Heart left ventricle (tissue), 13 donors: ENCODE data around the gene PRSS33.

ENCODE experiments used
- POLR2A ChIP-seq, 2 donors: fragments of 450-650 bp; IDR thresholded peaks; one replicate each; pipeline ENCODE4 v1.6.1; 2017; ENCODE audit warnings: antibody characterized with exemption in 2 of 2, mild to moderate bottlenecking in 2 of 2, moderate library complexity in 2 of 2
- TF ChIP-seq, protein P1 (sequence below), 12 donors: fragments of 200-600 bp; sonication (generic) in 4 of 12; IDR thresholded peaks; one replicate each; pipeline versions ENCODE4 v1.5.0 to v1.8.0; 2018 to 2022; ENCODE audit warnings: antibody characterized with exemption in 12 of 12, mild to moderate bottlenecking in 5 of 12
- donor health status: ischemic (EF 13 %, LVEDD 7.1; RV severe dilation, severe dysfunction).
- donor health status: DM: no; HTN: yes; CAD: no.
- donor health status: DM: no; HTN: no; CAD: no.
- donor health status: ischemic (EF 25% LVEDD 6.9; RV normal size, moderate dysfunction).
- donor health status: ischemic (EF 25% LVEDD 5.7; RV mildly dilated, moderate dysfunction).
- donor health status: ischemic (EF 35%, LVEDD 5.7; RV mildly dilated, moderate dysfunction).
- donor health status: nonischemic (EF 11% LVEDD 7.7; RV severe dilation, severe dysfunction).
- donor health status: DM: yes; HTN: yes; CAD: no.
- donor health status: PGD.
- donor health status: ischemic (EF 29% LVEDD 5.4; RV normal size, mild dysfunction).
- donor health status: nonischemic (EF 23%, LVEDD 6.1; RV moderate dilation, normal function).

GRCh38 chr16:2787961-2788360 is 601 bp upstream of the PRSS33 start:
- TF ChIP-seq, protein P1, sequence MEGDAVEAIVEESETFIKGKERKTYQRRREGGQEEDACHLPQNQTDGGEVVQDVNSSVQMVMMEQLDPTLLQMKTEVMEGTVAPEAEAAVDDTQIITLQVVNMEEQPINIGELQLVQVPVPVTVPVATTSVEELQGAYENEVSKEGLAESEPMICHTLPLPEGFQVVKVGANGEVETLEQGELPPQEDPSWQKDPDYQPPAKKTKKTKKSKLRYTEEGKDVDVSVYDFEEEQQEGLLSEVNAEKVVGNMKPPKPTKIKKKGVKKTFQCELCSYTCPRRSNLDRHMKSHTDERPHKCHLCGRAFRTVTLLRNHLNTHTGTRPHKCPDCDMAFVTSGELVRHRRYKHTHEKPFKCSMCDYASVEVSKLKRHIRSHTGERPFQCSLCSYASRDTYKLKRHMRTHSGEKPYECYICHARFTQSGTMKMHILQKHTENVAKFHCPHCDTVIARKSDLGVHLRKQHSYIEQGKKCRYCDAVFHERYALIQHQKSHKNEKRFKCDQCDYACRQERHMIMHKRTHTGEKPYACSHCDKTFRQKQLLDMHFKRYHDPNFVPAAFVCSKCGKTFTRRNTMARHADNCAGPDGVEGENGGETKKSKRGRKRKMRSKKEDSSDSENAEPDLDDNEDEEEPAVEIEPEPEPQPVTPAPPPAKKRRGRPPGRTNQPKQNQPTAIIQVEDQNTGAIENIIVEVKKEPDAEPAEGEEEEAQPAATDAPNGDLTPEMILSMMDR (IDR thresholded peaks at IDR 0.05) = no peak
- no peak for TF ChIP-seq POLR2A (IDR thresholded peaks at IDR 0.05)
